Tibial nerve (tissue), 3 donors: ENCODE measurements around the gene SOX18.

Experiments used
- POLR2A ChIP-seq, 2 donors: fragments of 450-650 bp; IDR thresholded peaks; one replicate each; pipeline ENCODE4 v1.6.1; 2017; ENCODE audit warnings: antibody characterized with exemption in 2 of 2, mild to moderate bottlenecking in 2 of 2, moderate library complexity in 2 of 2
- TF ChIP-seq, protein P1 (sequence below), 5 experiments: fragments of 200-600 bp in 3 of 5; fragments of 450-650 bp in 2 of 5; sonication (generic) in 3 of 5; IDR thresholded peaks; one replicate each; pipeline ENCODE4 v1.5.1; 2016 to 2019; ENCODE audit warnings: antibody characterized with exemption in 5 of 5, mild to moderate bottlenecking in 3 of 5, moderate library complexity in 2 of 5

DNA sequence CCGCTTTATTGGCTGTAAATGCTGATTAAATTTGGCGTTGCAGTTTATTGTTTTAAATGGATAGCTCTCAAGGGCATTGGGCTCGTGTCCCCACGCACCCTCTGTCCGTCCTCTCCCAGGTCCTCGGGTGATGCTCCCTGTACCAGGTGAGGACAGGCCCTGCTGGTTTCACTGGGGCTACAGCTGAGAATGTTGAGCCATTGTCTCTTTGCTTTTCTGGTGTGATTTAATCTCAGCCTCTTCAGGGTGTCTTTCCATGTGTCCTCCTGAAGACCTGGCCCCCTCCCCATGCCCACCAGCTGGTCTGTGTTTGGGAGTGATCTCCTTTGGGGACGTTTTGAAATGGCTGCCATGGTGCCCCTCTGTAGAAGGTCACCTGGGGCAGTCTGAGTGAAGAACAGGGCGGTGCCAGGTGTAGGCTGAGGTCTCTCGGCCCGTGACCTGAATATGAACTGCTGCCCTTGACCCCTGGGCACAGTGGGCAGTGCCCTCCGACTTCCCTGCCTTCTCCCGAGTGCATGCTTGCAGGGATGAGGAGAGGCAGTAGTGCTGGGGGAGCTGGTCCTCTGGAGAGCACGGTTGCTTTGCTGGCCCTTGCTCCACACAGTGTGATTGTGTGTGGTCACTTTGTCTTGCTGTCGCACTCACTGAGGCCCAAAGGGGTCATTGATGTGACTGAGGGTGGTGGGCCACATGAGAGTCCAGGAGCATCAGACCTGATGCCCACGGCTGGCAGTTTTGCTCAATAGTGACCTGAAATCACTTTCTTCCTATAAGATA lies 25.9 kb downstream of the SOX18 start:
- TF ChIP-seq POLR2A (IDR thresholded peaks at IDR 0.05) = no peak
- TF ChIP-seq, protein P1, sequence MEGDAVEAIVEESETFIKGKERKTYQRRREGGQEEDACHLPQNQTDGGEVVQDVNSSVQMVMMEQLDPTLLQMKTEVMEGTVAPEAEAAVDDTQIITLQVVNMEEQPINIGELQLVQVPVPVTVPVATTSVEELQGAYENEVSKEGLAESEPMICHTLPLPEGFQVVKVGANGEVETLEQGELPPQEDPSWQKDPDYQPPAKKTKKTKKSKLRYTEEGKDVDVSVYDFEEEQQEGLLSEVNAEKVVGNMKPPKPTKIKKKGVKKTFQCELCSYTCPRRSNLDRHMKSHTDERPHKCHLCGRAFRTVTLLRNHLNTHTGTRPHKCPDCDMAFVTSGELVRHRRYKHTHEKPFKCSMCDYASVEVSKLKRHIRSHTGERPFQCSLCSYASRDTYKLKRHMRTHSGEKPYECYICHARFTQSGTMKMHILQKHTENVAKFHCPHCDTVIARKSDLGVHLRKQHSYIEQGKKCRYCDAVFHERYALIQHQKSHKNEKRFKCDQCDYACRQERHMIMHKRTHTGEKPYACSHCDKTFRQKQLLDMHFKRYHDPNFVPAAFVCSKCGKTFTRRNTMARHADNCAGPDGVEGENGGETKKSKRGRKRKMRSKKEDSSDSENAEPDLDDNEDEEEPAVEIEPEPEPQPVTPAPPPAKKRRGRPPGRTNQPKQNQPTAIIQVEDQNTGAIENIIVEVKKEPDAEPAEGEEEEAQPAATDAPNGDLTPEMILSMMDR (IDR thresholded peaks at IDR 0.05) = no peak
